Pancreas (tissue), 10 donors: ENCODE data around the gene METAP1D. TPM values are rescaled to one million over a fixed set of nuclear protein-coding genes. Genes with fewer than 3 reads are reported as not detected.

ENCODE experiments used
- ATAC-seq, 4 donors: fragments of 200-7000 bp; cut with Tn5 transposase; one replicate each; pipeline versions ENCODE4 v1.8.0 to v1.9.1; 2020; ENCODE audit warnings: mild to moderate bottlenecking in 4 of 4, moderate library complexity in 4 of 4
- DNase-seq, 6 donors: peaks; one replicate each; pipeline ENCODE4 v3.0.0-alpha.2; 2020
- FAIRE-seq: peaks from 2 replicates; lab custom pipeline; 2012; peaks lifted over from hg19 to GRCh38; lab: Jason Lieb, UNC
- H3K27ac ChIP-seq, 4 donors: fragments of 200-600 bp; sonication (generic); 1 replicate in 3 of 4; 2 replicates in 1 of 4; pipeline versions ENCODE4 v1.5.0 to v1.8.0; 2020
- H3K27me3 ChIP-seq, 4 donors: fragments of 200-600 bp; one replicate each; pipeline ENCODE4 v1.8.0; 2021
- H3K36me3 ChIP-seq, 3 donors: fragments of 200-600 bp; sonication (generic) in 1 of 3; one replicate each; pipeline versions ENCODE4 v1.5.0 to v1.8.0; 2020 to 2021
- H3K4me1 ChIP-seq, 3 donors: fragments of 200-600 bp; one replicate each; pipeline ENCODE4 v1.8.0; 2021
- H3K4me3 ChIP-seq, 4 donors: fragments of 200-600 bp; sonication (generic) in 2 of 4; one replicate each; pipeline versions ENCODE4 v1.5.0 to v1.8.0; 2020 to 2021
- H3K9me3 ChIP-seq, 4 donors: fragments of 200-600 bp; one replicate each; pipeline ENCODE4 v1.8.0; 2021
- CTCF ChIP-seq, 4 donors: fragments of 200-600 bp; sonication (generic) in 3 of 4; IDR thresholded peaks; one replicate each; pipeline versions ENCODE4 v1.5.0 to v1.8.0; 2021; ENCODE audit warnings: antibody characterized with exemption in 4 of 4
- WGBS, 2 donors: extraction: QIAGEN DNeasy Blood & Tissue Kit; methylation state at CpG; one replicate each; pipeline ENCODE4 v1.1.7; 2013; 5-methylcytosine and 5-hydroxymethylcytosine counted together
- intact Hi-C, 3 donors: fragments of 100-400 bp; cut with DNase I; formaldehyde crosslinking; loops; one replicate each; pipeline versions ENCODE4 v1.11.1 to v1.14.2; 2022
- polyA plus RNA-seq, 2 donors: library from polyadenylated mRNA; stranded (reverse); fragments of 200-250 nt; gene quantifications; one replicate each; pipeline ENCODE4 v1.2.3, GENCODE V29; 2013
- total RNA-seq, 6 donors: library from RNA; stranded (reverse); fragmentation: NEBNext Ultra II Directional in 4 of 6; extraction: Animal tissue kit (Norgen Biotek cat#: 25700) in 4 of 6; gene quantifications; one replicate each; pipeline versions ENCODE4 v1.2.1 to v1.2.4, GENCODE V29; 2021 to 2023
- donor health status: healthy with polysubstance abuse.
- donor health status: DM: no; HTN: no; CAD: no; lungs with moderate emphysema.
- donor health status: DM: no; HTN: no; CAD: no.
- donor health status: control.
- donor health status: control.
- donor health status: Bipolar disorder and iron deficiency.
- donor health status: DM: yes; HTN: yes; CAD: no.
- donor health status: DM: no; HTN: no; CAD: no.
- donor health status: DM: no; HTN: no; CAD: no.
- donor health status: DM: yes; HTN: yes; CAD: no.

METAP1D gene
- total and polyA plus RNA-seq, 8 donors = 3.0 to 11.4 (median 4.6) TPM

GRCh38 chr2:172011812-172012575 is 12.2 kb downstream of the METAP1D start:
- Histone ChIP-seq H3K36me3 (no peaks in the 10 kb centered on the region), H3K27ac (no peak overlapping the region), H3K27me3 (no peaks in the 10 kb centered on the region), H3K4me1 (peaks cover 0 to 6% (median 0%) of the 10 kb centered on the region in 3 donors), H3K4me3 (no peak overlapping the region), H3K9me3 (no peaks in the 10 kb centered on the region)
- TF ChIP-seq CTCF (IDR thresholded peaks at IDR 0.05) = no peak
- ATAC-seq (no peak), DNase-seq (no peak), FAIRE-seq (no peak)
- intact Hi-C loops = no loop called here
- WGBS, 2 donors = 79 to 86% methylated on average over 11 of the region's 11 CpGs

- DNase-seq (peak in 3 of 6 donors; percentile 16 to 39 (median 36)), FAIRE-seq (no peak), ATAC-seq (peak; percentile 25 to 68 (median 48))
- Histone ChIP-seq H3K27me3 (no peaks in the 10 kb centered on the region), H3K4me3 (no peak overlapping the region), H3K9me3 (no peaks in the 10 kb centered on the region), H3K27ac (peak overlapping the region in 3 of 4 donors; percentile 5 to 60 (median 47)), H3K4me1 (peaks cover 0 to 6% (median 0%) of the 10 kb centered on the region in 3 donors), H3K36me3 (no peaks in the 10 kb centered on the region)
- TF ChIP-seq CTCF (IDR thresholded peaks at IDR 0.05) = no peak
- 40 to 46% methylated on average over 9 of the region's 9 CpGs for WGBS, 2 donors
- intact Hi-C loops = no loop called here
Observed at GRCh38 chr2:172012677-172013391, 13.1 kb downstream of the METAP1D start.

GRCh38 chr2:172013396-172013795 is 13.6 kb downstream of the METAP1D start:
- no peak for DNase-seq
- intact Hi-C loops = no loop called here
- 60 to 62% methylated on average over 4 of the region's 4 CpGs for WGBS, 2 donors
- H3K4me1 ChIP-seq = peaks cover 0 to 6% (median 0%) of the 10 kb centered on the region in 3 donors
- no peak for TF ChIP-seq CTCF (IDR thresholded peaks at IDR 0.05)
- no peak for FAIRE-seq
- peak in 1 of 4 donors; percentile 29 for ATAC-seq
- no peaks in the 10 kb centered on the region for H3K27me3 ChIP-seq
- no peak overlapping the region for H3K4me3 ChIP-seq
- H3K27ac ChIP-seq = peak overlapping the region in 2 of 4 donors; percentile 5 to 60
- no peaks in the 10 kb centered on the region for H3K9me3 ChIP-seq
- no peaks in the 10 kb centered on the region for H3K36me3 ChIP-seq

GRCh38 chr2:172021074-172021931 is 21.6 kb downstream of the METAP1D start:
- no peaks in the 10 kb centered on the region for H3K36me3 ChIP-seq
- WGBS, 2 donors = 36 to 42% methylated on average over 8 of the region's 8 CpGs
- H3K4me1 ChIP-seq = no peaks in the 10 kb centered on the region
- H3K27me3 ChIP-seq = no peaks in the 10 kb centered on the region
- ATAC-seq (peak in 1 of 4 donors; percentile 48), FAIRE-seq (no peak), DNase-seq (peak in 2 of 6 donors; percentile 18 to 44)
- intact Hi-C loops = no loop called here
- H3K27ac ChIP-seq = no peak overlapping the region
- H3K4me3 ChIP-seq = no peak overlapping the region
- H3K9me3 ChIP-seq = no peaks in the 10 kb centered on the region
- no peak for TF ChIP-seq CTCF (IDR thresholded peaks at IDR 0.05)
